ENCODE data around the gene MTMR1. TPM values are rescaled to one million over a fixed set of nuclear protein-coding genes. Genes with fewer than 3 reads are reported as not detected.
A peak's percentile ranks its signal among the peaks of the same experiment; 100 is the strongest.

Gene MTMR1
- total RNA-seq, 4 donors from 2014 or later: 27.9 to 40.1 (median 32.0) TPM

DNA sequence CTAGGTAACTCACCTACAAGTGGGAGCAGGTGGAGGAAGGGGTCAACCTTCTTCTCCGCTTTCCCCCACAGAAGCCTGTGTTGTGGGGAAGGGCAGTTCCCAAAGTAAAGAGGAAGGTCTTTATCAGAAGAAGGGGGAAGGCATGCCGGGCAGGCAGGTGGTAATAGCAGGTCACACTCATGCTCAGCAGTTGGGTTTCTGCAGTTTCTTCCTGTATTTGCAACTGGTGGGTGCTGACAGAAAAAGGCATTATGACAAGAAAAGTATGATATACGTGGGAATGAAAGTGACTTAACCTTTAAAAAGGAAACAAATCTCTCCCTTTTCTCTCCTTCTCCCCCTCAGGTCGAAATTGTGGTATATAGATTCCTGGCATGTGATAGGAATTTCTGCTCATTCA, 3.7 kb downstream of the MTMR1 start:
- no peaks in the 10 kb centered on the region for H3K27me3 ChIP-seq
- peaks cover 0 to 52% (median 3%) of the 10 kb centered on the region in 3 donors for H3K4me1 ChIP-seq
- intact Hi-C loops (cut with DNase I): no loop called here
- H3K9me3 ChIP-seq: no peaks in the 10 kb centered on the region
- TF ChIP-seq, protein P1, sequence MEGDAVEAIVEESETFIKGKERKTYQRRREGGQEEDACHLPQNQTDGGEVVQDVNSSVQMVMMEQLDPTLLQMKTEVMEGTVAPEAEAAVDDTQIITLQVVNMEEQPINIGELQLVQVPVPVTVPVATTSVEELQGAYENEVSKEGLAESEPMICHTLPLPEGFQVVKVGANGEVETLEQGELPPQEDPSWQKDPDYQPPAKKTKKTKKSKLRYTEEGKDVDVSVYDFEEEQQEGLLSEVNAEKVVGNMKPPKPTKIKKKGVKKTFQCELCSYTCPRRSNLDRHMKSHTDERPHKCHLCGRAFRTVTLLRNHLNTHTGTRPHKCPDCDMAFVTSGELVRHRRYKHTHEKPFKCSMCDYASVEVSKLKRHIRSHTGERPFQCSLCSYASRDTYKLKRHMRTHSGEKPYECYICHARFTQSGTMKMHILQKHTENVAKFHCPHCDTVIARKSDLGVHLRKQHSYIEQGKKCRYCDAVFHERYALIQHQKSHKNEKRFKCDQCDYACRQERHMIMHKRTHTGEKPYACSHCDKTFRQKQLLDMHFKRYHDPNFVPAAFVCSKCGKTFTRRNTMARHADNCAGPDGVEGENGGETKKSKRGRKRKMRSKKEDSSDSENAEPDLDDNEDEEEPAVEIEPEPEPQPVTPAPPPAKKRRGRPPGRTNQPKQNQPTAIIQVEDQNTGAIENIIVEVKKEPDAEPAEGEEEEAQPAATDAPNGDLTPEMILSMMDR (IDR thresholded peaks at IDR 0.05): no peak
- TF ChIP-seq POLR2A (IDR thresholded peaks at IDR 0.05): no peak
- WGBS, 2 donors: 41 to 60% methylated on average over 4 of the region's 4 CpGs
- H3K27ac ChIP-seq: peak overlapping the region in 2 of 4 donors; percentile 92 to 95
- no peak for DNase-seq
- peaks cover 0 to 17% (median 0%) of the 10 kb centered on the region in 3 donors for H3K36me3 ChIP-seq
- no peak overlapping the region for H3K4me3 ChIP-seq

DNA sequence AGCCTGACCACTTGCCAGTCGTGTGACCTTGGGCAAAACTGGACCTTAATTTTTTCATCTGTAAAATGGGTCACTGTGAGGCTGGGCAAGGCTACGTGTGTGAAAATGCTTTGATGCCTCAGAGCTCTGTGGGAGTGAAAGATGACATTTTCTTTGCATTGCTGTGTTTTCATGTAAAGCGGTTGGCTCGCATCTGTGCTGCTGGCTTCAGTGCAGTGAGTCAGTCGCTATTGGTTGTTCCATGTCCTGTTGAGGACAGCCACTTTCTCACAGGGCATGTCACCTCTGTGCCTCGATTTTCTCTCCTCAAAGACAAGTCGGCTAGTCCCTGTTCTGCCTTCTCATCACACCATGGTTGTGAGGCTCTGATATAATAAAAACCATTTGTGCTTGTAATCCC, 4.4 kb downstream of the MTMR1 start:
- WGBS, 2 donors: 78 to 79% methylated on average over 5 to 6 of the region's 7 CpGs

DNA sequence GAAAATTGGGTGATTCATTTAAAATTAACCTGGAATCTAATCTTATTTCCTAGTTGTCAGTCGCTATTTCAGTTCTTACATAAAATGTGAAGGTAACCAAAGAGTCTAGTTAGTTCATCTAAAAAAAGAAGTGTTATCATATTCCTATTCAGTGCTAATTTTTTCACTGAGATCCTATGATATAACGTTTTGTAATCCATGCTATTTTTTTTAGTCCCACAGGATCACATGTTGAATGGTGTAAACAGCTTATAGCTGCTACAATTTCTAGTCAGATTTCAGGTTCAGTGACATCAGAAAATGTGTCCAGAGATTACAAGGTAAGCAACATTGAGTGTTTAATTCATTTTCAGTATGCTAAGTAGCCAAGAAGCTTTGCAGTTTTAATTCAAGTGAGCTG, 5.8 kb downstream of the MTMR1 start:
- H3K4me3 ChIP-seq: no peak overlapping the region
- DNase-seq: no peak
- H3K27ac ChIP-seq: no peak overlapping the region
- TF ChIP-seq, protein P1 (IDR thresholded peaks at IDR 0.05): no peak
- no peak for TF ChIP-seq POLR2A (IDR thresholded peaks at IDR 0.05)
- H3K27me3 ChIP-seq: no peaks in the 10 kb centered on the region
- H3K4me1 ChIP-seq: peaks cover 0 to 44% (median 3%) of the 10 kb centered on the region in 3 donors
- H3K9me3 ChIP-seq: no peaks in the 10 kb centered on the region
- peaks cover 0 to 17% (median 0%) of the 10 kb centered on the region in 3 donors for H3K36me3 ChIP-seq
- intact Hi-C loops (cut with DNase I): no loop called here
- WGBS, 2 donors: 38 to 68% methylated on average over 2 of the region's 2 CpGs

More for the DNA sequence above, 4.4 kb downstream of the MTMR1 start:
- no peak overlapping the region for H3K27ac ChIP-seq
- H3K4me1 ChIP-seq: peaks cover 0 to 46% (median 3%) of the 10 kb centered on the region in 3 donors
- no peaks in the 10 kb centered on the region for H3K9me3 ChIP-seq
- no peak overlapping the region for H3K4me3 ChIP-seq
- intact Hi-C loops (cut with DNase I): no loop called here
- TF ChIP-seq, protein P1 (IDR thresholded peaks at IDR 0.05): no peak
- TF ChIP-seq POLR2A (IDR thresholded peaks at IDR 0.05): no peak
- H3K27me3 ChIP-seq: no peaks in the 10 kb centered on the region
- no peak for DNase-seq
- H3K36me3 ChIP-seq: peaks cover 0 to 17% (median 0%) of the 10 kb centered on the region in 3 donors

DNA sequence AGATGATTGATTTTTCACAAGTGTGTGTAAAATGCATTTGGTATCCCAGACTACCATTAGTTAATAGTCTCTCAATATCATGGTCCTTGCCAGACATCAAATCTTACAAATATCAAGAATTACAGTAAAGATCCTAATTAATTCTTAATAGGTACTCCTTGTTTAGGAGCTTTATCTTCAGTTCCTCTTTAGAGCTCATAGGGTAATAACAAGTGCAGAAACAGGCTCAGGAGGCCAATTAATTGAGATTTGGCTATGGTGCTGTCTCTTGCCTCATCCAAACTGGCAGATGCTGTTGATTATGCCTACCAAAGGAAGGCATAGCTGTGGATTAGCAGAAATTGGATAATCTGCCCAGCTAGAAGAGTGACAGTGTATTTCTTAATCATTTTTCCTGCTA, 6.9 kb downstream of the MTMR1 start:
- peaks cover 0 to 35% (median under 1%) of the 10 kb centered on the region in 3 donors for H3K4me1 ChIP-seq
- no peak for TF ChIP-seq POLR2A (IDR thresholded peaks at IDR 0.05)
- TF ChIP-seq, protein P1 (IDR thresholded peaks at IDR 0.05): no peak
- no peaks in the 10 kb centered on the region for H3K27me3 ChIP-seq
- no peak overlapping the region for H3K27ac ChIP-seq
- H3K9me3 ChIP-seq: no peaks in the 10 kb centered on the region
- H3K36me3 ChIP-seq: peaks cover 0 to 17% (median 0%) of the 10 kb centered on the region in 3 donors
- DNase-seq: no peak
- intact Hi-C loops (cut with DNase I): no loop called here
- no peak overlapping the region for H3K4me3 ChIP-seq

DNA sequence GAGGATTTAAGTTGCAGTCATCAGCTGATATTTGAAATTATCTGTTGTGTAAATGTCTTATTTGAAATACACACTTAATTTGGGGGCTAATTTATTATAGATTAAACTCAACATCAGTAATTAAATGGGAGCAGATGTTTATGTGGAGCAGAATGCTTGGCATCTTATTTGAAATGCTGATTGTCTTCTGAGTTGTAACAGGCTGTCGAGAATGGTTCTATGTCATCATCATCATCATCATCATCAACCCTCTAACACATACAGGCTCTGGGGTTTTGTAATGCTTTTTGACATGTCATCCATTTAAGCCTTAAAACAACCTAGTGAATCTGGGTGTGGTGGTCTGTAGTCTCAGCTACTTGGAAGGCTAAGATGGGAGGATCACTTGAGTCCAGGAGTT, 8.2 kb downstream of the MTMR1 start:
- H3K27ac ChIP-seq: no peak overlapping the region
- no peaks in the 10 kb centered on the region for H3K27me3 ChIP-seq
- no peak overlapping the region for H3K4me3 ChIP-seq
- peaks cover 0 to 23% (median 0%) of the 10 kb centered on the region in 3 donors for H3K4me1 ChIP-seq
- no peaks in the 10 kb centered on the region for H3K9me3 ChIP-seq
- DNase-seq: no peak
- TF ChIP-seq, protein P1 (IDR thresholded peaks at IDR 0.05): no peak
- no peak for TF ChIP-seq POLR2A (IDR thresholded peaks at IDR 0.05)
- H3K36me3 ChIP-seq: peaks cover 0 to 26% (median 0%) of the 10 kb centered on the region in 3 donors
- intact Hi-C loops (cut with DNase I): no loop called here
- 67 to 91% methylated on average over 1 of the region's 1 CpG for WGBS, 2 donors
